GM18511 (cell line): ENCODE data around the gene THEM4.

Experiments used
- ATAC-seq: cut with Tn5 transposase; IDR thresholded peaks from one replicate; pipeline ENCODE4 v1.9.1; 2021; ENCODE audit warnings: mild to moderate bottlenecking, moderate library complexity; ENCODE audit not compliant: unreplicated experiment

Gene THEM4

DNA sequence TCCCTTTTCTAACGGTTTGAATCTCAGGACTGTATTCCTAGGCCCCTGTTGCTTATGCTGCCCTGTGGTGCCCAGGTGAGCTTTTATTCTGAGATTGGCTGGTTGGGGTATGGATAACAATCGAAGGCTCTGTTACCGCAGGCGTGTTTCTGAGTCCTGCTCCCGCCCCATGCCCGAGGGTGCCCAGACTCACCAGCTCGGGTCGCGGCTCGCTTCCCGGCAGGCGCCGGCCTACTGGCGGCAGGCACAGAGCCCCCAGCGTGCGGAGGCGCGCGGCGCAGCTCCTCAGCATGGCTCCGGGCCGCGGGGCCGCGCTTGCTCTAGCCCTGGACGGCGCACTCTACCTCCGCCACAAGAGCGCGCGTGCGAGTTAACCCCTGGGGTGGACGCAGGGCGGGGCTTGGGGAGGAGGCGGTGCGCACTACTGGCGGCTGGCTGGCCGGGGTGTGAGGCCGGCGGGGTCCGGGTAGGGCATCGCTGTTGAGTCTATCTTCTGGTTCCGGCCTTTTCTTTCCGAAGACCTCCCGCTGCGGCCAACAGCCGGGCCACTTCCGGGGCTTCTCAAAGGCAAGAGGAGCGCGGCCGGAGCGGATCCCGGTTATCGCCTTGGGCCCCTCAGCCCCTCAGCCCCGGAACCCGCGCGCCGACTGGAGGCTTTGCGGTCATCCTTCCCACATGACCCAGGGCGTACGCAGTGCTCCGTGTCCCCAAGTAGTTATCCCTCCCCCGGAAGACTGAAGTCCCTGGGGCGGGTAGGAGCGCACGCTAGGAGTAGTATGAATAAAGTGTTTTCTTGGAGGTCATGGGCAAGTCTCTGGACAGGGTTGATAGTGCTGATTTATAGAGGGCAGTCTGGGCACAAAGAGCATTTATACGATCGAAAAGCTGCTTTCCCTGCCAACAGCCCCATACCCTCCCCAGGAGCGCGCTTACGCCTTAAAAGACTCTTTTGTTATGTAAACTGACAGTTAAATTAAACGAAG, at the start of gene THEM4:
Gene THEM4, minus strand, starts transcription at position 345 of the 983 bp plus-strand sequence. Its CDS starts 53 bp downstream, at position 292.
- peak; percentile 97 for ATAC-seq

DNA sequence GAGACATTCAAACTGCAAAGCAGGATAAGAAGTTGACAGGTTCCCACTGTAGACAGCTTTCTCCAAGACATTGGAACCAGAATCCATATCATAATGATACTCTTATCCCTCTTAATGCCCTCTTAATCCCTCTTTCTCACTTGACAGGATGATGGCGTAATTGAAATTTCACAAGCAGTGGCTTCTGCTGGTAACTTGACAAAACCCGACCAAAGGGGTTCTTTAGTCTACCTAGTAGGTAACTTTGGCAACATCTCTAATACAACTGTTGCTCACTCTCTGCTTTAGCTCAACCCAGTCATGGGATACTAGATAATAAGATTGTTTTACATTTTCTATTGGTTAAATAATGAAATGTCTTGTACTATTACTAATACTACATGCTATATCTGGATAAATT, 49.6 kb upstream of the THEM4 start:
- ATAC-seq, result no peak

GRCh38 chr1:151956957-151957497, 47.7 kb upstream of the THEM4 start:
- no peak for ATAC-seq

GRCh38 chr1:151953409-151954094, 44.2 kb upstream of the THEM4 start:
- no peak for ATAC-seq

- no peak for ATAC-seq
Observed at GRCh38 chr1:151952811-151953210, 43.5 kb upstream of the THEM4 start.

- ATAC-seq, result no peak
Observed at GRCh38 chr1:151949371-151950193, 40.3 kb upstream of the THEM4 start.

DNA sequence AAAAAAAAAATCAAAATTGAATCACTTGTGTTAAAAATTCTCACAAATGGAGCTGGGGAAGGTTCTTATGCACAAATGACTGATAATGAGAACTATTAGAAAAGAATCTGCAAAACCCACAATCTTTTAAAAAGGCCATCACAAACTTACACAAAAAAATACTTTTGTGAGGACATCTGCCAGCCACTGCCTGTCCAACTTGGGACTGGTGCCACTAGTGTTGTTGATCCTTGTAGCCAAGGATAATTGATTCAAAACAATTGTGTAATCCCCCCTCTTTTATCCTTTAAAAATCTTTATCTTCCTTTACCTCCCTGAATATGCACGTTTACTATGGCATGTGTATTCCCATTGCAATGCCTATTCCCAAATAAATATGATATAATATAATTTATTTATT, 39.2 kb upstream of the THEM4 start:
- no peak for ATAC-seq

- ATAC-seq, result no peak
Observed at GRCh38 chr1:151947140-151947539, 37.8 kb upstream of the THEM4 start.

GRCh38 chr1:151945725-151946722, 36.7 kb upstream of the THEM4 start:
- no peak for ATAC-seq

- ATAC-seq, result no peak
Observed at GRCh38 chr1:151944857-151945575, 35.7 kb upstream of the THEM4 start.

- ATAC-seq, result no peak
Observed at GRCh38 chr1:151944126-151944856, 35.0 kb upstream of the THEM4 start.

- no peak for ATAC-seq
Observed at GRCh38 chr1:151943591-151943990, 34.3 kb upstream of the THEM4 start.

DNA sequence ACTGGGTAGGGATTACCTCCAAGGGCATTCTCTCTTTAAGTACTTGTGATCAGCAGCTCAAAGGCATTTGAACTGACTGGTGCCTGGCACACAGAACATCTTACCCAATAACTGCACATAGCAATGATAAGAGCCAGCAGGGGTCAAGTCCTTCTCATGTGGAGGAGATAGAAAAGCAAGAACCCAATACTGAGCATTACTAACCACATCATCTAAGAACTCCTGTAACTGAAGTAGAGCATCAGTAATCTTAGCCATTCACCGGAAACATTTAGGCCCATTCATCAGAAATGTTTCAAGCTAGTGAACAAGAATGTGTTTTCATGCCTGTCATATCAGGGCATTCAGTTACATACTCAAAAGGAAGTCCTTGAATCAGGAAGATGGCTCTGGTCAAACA, 33.6 kb upstream of the THEM4 start:
- ATAC-seq, result no peak

- no peak for ATAC-seq
Observed at GRCh38 chr1:151940541-151940940, 31.2 kb upstream of the THEM4 start.

- no peak for ATAC-seq
Observed at GRCh38 chr1:151939779-151940178, 30.5 kb upstream of the THEM4 start.

DNA sequence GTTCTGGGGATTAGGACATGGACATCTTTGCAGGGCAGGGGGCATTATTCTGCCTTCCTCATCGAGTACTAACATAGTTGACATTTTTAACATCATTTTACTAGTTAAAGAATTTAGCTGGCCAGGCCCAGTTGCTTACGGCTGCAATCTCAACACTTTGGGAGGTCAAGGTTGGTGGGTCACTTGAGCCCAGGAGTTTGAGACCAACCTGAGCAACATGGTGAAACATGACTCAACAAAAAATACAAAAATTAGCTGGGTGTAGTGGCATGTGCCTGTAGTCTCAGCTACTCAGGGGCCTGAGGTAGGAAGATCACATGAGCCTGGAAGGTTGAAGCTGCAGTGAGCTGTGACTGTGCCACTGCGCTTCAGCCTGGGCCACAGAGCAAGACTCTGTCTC, 29.8 kb upstream of the THEM4 start:
- ATAC-seq, result no peak

- no peak for ATAC-seq
Observed at GRCh38 chr1:151936653-151937052, 27.3 kb upstream of the THEM4 start.

- no peak for ATAC-seq
Observed at GRCh38 chr1:151935894-151936602, 26.7 kb upstream of the THEM4 start.
